ENCODE data around the gene RMC1. TPM values are rescaled to one million over a fixed set of nuclear protein-coding genes. Genes with fewer than 3 reads are reported as not detected.

RMC1 gene
- total RNA-seq, 2 experiments from 2014 or later: 46.9 to 48.3 TPM

- Mint-ChIP-seq H3K36me3 (ENCODE audit: low read depth) (peaks cover 76% of the 10 kb centered on the region), H3K4me1 (ENCODE audit: low read depth) (peaks cover 31% of the 10 kb centered on the region), H3K27me3 (no peaks in the 10 kb centered on the region), H3K27ac (no peak overlapping the region), H3K9me3 (no peaks in the 10 kb centered on the region), H3K4me3 (no peak overlapping the region)
- TF ChIP-seq CTCF (IDR thresholded peaks at IDR 0.05): no peak
- DNase-seq (peak in 1 of 14 experiments; percentile 57), ATAC-seq (ENCODE audit: poor library complexity) (no peak)
- H3K9me3 ChIP-seq (ENCODE audit: control insufficient read depth in 1 of 2, insufficient read depth in 1 of 2, low read length in 2 of 2): no peaks in the 10 kb centered on the region
- H3K36me3 ChIP-seq (ENCODE audit: insufficient read depth, low read length): peaks cover 46% of the 10 kb centered on the region
- ChIA-PET POLR2A (interaction anchor here (1.2 kb wide), 1 partner anchor 14 kb away, joined by 5 read pairs; no protein-coding TSS in a partner anchor), CTCF (interaction anchor here (1.3 to 1.8 kb wide), 2 partner anchors 16 kb away, joined by 4 to 6 read pairs; partner anchors contain the start of gene NPC1)
- H3K27ac ChIP-seq (ENCODE audit: low read depth in 1 of 2, low read length in 2 of 2): no peak overlapping the region
- intact Hi-C loops (cut with DNase I, micrococcal nuclease): loop anchor here in 1 of 2 experiments (5.0 kb wide), 1 partner anchor 44 kb away; no protein-coding TSS in a partner anchor
- H3K27me3 ChIP-seq (ENCODE audit: control insufficient read depth in 1 of 2, insufficient read depth in 2 of 2, low read length in 2 of 2): no peaks in the 10 kb centered on the region
- no peak overlapping the region for H3K4me3 ChIP-seq (ENCODE audit: low read length)
- peaks cover 45% of the 10 kb centered on the region for H3K4me1 ChIP-seq (ENCODE audit: insufficient read depth, low read length)
These were observed 67.7 kb downstream of the RMC1 start for GRCh38 chr18:23570912-23571504.

- Mint-ChIP-seq H3K27ac (peak overlapping the region; percentile 59), H3K4me3 (no peak overlapping the region), H3K4me1 (ENCODE audit: low read depth) (peaks cover 35% of the 10 kb centered on the region), H3K9me3 (no peaks in the 10 kb centered on the region), H3K27me3 (no peaks in the 10 kb centered on the region), H3K36me3 (ENCODE audit: low read depth) (peaks cover 76% of the 10 kb centered on the region)
- CTCF ChIA-PET: interaction anchor here (1.3 kb wide), 1 partner anchor 15 kb away, joined by 4 read pairs; the partner anchor contains the start of gene NPC1
- Histone ChIP-seq H3K36me3 (ENCODE audit: insufficient read depth, low read length) (peaks cover 40% of the 10 kb centered on the region), H3K4me1 (ENCODE audit: insufficient read depth, low read length) (peaks cover 45% of the 10 kb centered on the region), H3K9me3 (ENCODE audit: control insufficient read depth in 1 of 2, insufficient read depth in 1 of 2, low read length in 2 of 2) (no peaks in the 10 kb centered on the region), H3K27ac (ENCODE audit: low read depth in 1 of 2, low read length in 2 of 2) (no peak overlapping the region), H3K27me3 (ENCODE audit: control insufficient read depth in 1 of 2, insufficient read depth in 2 of 2, low read length in 2 of 2) (no peaks in the 10 kb centered on the region), H3K4me3 (ENCODE audit: low read length) (no peak overlapping the region)
- POLR2A ChIA-PET: interaction anchor here (1.5 kb wide), 1 partner anchor 14 kb away, joined by 7 read pairs; the partner anchor contains the start of gene NPC1
- TF ChIP-seq CTCF (IDR thresholded peaks at IDR 0.05): no peak
- DNase-seq (no peak), ATAC-seq (ENCODE audit: poor library complexity) (no peak)
- intact Hi-C loops (cut with DNase I, micrococcal nuclease): loop anchor here in 1 of 2 experiments (5.0 kb wide), 1 partner anchor 45 kb away; no protein-coding TSS in a partner anchor
These were observed 68.7 kb downstream of the RMC1 start for GRCh38 chr18:23572012-23572411.

- DNase-seq (no peak), ATAC-seq (ENCODE audit: poor library complexity) (no peak)
- Mint-ChIP-seq H3K4me1 (ENCODE audit: low read depth) (peaks cover 35% of the 10 kb centered on the region), H3K36me3 (ENCODE audit: low read depth) (peaks cover 70% of the 10 kb centered on the region), H3K9me3 (no peaks in the 10 kb centered on the region), H3K27ac (peak overlapping the region; percentile 59), H3K4me3 (no peak overlapping the region), H3K27me3 (no peaks in the 10 kb centered on the region)
- H3K27me3 ChIP-seq (ENCODE audit: control insufficient read depth in 1 of 2, insufficient read depth in 2 of 2, low read length in 2 of 2): no peaks in the 10 kb centered on the region
- intact Hi-C loops (cut with DNase I, micrococcal nuclease): loop anchor here in 1 of 2 experiments (5.0 kb wide), 1 partner anchor 45 kb away; no protein-coding TSS in a partner anchor
- H3K4me1 ChIP-seq (ENCODE audit: insufficient read depth, low read length): peaks cover 45% of the 10 kb centered on the region
- no peaks in the 10 kb centered on the region for H3K9me3 ChIP-seq (ENCODE audit: control insufficient read depth in 1 of 2, insufficient read depth in 1 of 2, low read length in 2 of 2)
- CTCF ChIA-PET: interaction anchor here (1.3 kb wide), 1 partner anchor 14 kb away, joined by 4 read pairs; the partner anchor contains the start of gene NPC1
- H3K4me3 ChIP-seq (ENCODE audit: low read length): no peak overlapping the region
- H3K36me3 ChIP-seq (ENCODE audit: insufficient read depth, low read length): peaks cover 34% of the 10 kb centered on the region
- POLR2A ChIA-PET: interaction anchor here (1.5 kb wide), 1 partner anchor 13 kb away, joined by 7 read pairs; the partner anchor contains the start of gene NPC1
- peak overlapping the region in 1 of 2 donors; percentile 39 for H3K27ac ChIP-seq (ENCODE audit: low read depth in 1 of 2, low read length in 2 of 2)
- TF ChIP-seq CTCF (IDR thresholded peaks at IDR 0.05): no peak
These were observed 69.3 kb downstream of the RMC1 start for GRCh38 chr18:23572570-23572969.

Measured in CD4-positive, alpha-beta T cell (primary cell).